LNCAP (cell line): ENCODE results near the gene CDON.

Experiments used
- CTCF ChIP-seq: fragments of 450-650 bp; IDR thresholded peaks from 2 replicates; pipeline ENCODE4 v1.5.1; 2017; ENCODE audit warnings: mild to moderate bottlenecking

CDON gene

GRCh38 chr11:125999234-125999880 lies 63.3 kb downstream of the CDON start:
- TF ChIP-seq CTCF, result no peak

DNA sequence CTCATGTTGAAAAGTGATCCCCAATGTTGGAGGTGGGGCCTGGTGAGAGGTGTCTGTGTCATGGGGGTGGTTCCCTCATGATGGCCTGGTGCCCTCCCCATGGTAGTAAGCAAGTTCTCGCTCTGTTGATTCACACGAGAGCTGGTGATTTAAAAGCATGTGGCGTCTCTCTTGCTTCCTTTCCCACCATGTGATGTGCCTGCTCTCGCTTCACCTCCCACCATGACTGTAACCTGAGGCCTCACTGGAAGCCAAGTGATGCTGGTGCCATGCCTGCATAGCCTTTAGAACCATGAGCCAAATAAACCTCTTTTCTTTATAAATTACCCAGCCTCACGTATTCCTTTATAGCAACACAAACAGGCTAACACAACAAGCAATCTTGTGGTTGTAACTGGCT lies 64.4 kb downstream of the CDON start:
- TF ChIP-seq CTCF, result no peak

DNA sequence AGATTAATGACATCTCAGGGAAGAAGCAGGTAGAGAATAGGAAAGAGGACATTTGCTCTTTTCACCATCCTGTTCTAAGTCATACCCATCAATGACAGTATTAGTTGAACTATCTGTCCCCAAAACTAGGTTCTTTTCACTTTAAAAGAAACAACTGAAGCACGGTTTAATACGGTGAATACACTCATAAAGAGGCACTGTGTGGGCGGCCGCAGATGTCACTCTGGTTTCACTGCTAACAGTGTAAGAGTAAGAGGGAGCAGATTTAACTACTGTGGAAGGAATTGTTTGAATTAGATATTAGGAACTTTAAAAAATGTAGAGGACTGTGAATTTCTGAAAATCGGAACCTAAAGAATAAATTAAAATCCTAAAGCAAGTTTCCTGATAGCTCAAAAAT lies 67.4 kb downstream of the CDON start:
- no peak for TF ChIP-seq CTCF

GRCh38 chr11:125994509-125994908 lies 68.2 kb downstream of the CDON start:
- TF ChIP-seq CTCF, result no peak

- no peak for TF ChIP-seq CTCF
These were observed 69.8 kb downstream of the CDON start for GRCh38 chr11:125992893-125993292.

DNA sequence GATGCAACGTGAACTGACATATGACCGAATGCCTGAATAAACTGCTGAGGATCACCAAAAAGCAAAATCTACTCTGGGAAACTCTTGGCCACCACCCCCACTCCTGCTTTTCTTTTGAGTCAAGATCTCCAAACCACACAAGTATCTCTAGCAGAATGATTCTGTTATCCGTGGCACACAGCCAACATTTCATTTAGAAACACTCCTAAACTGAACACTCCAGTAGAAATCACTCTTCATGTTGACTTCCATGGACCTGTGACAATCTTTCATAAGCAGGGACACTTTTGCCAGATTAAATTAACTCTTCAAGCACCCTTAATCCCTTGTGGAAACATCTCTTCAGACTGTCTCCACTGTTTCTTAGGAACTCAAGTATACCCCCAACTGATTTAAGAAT lies 72.4 kb downstream of the CDON start:
- no peak for TF ChIP-seq CTCF

- TF ChIP-seq CTCF, result no peak
These were observed 75.5 kb downstream of the CDON start for GRCh38 chr11:125987066-125987641.

DNA sequence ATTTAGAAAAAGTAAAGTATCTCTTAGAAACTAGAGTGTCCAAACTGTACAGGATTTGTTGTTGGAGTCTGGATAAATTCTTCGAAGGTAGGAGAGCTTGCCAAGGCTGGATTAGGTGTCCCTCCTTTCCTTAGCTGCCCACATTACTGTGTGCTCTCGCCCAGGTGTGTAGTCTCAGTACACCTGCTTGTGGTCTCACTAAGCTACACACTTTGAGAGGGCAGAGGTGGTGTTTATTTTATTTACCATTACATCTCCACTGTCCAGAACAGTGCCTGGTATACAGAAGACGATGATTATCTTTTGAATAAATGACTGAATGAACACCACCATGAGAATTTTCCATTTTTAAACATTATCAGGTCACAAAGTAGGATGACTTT lies 80.3 kb downstream of the CDON start:
- TF ChIP-seq CTCF, result no peak
